Measurements from ENCODE around the gene LDLRAD3.
A peak's percentile ranks its signal among the peaks of the same experiment; 100 is the strongest.

Gene LDLRAD3

GRCh38 chr11:36254713-36255112 is 310.9 kb downstream of the LDLRAD3 start:
- no peak for DNase-seq

- no peak for DNase-seq
Measured at GRCh38 chr11:36257351-36257750, 313.5 kb downstream of the LDLRAD3 start.

GRCh38 chr11:36258730-36259360 is 315.0 kb downstream of the LDLRAD3 start:
- peak; percentile 68 for DNase-seq

- peak; percentile 64 for DNase-seq
Measured at GRCh38 chr11:36261094-36261493, 317.2 kb downstream of the LDLRAD3 start.

GRCh38 chr11:36264011-36264972 is 320.4 kb downstream of the LDLRAD3 start:
- DNase-seq: no peak

- no peak for DNase-seq
Measured at GRCh38 chr11:36264973-36265344, 321.1 kb downstream of the LDLRAD3 start.

- DNase-seq: peak; percentile 63
Measured at GRCh38 chr11:36265793-36266628, 322.1 kb downstream of the LDLRAD3 start.

GRCh38 chr11:36266767-36267166 is 322.9 kb downstream of the LDLRAD3 start:
- DNase-seq: no peak

- no peak for DNase-seq
Measured at GRCh38 chr11:36268337-36268985, 324.6 kb downstream of the LDLRAD3 start.

GRCh38 chr11:36270701-36271100 is 326.8 kb downstream of the LDLRAD3 start:
- no peak for DNase-seq

GRCh38 chr11:36271794-36272407 is 328.0 kb downstream of the LDLRAD3 start:
- DNase-seq: no peak

GRCh38 chr11:36273110-36273509 is 329.2 kb downstream of the LDLRAD3 start:
- no peak for DNase-seq

GRCh38 chr11:36274414-36274813 is 330.6 kb downstream of the LDLRAD3 start:
- DNase-seq: peak; percentile 26

GRCh38 chr11:36278531-36279282 is 334.8 kb downstream of the LDLRAD3 start:
- DNase-seq: peak; percentile 19

GRCh38 chr11:36280531-36280930 is 336.7 kb downstream of the LDLRAD3 start:
- no peak for DNase-seq
